GM12874 (cell line): ENCODE results near the gene LSM2.

ENCODE experiments used
- CTCF ChIP-seq: IDR thresholded peaks from 2 replicates; pipeline ENCODE4 v1.5.1; 2011; ENCODE audit warnings: low read depth, mild to moderate bottlenecking, control low read depth, low read length, moderate library complexity; ENCODE audit not compliant: insufficient read depth

The LSM2 gene

GRCh38 chr6:31815025-31815838, 8.5 kb upstream of the LSM2 start, which contains the start of the genes HSPA1A and HSPA1L:
Gene HSPA1A, plus strand, starts transcription at chr6:31815543. Its CDS starts 214 bp downstream, at chr6:31815757.
Gene HSPA1L, minus strand, starts transcription at chr6:31815283. Its CDS starts 3,311 bp downstream, at chr6:31811972.
- no peak for TF ChIP-seq CTCF

DNA sequence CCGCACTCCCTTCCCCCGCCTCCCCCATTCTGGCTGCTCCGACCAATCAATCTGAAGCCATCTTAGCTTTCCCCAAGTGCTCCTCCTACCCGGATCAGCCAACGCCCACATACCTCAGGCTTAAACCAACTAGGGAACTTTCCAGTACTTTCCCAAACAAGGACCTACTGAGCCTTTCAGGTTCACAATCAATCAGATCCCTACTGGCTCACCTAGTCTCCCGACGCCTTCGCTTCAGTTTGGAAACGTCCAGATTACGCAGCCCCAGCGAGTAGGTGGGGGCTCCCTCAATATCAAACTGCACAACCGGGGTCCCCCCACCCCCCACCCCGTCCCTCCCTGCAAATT, 7.9 kb upstream of the LSM2 start:
- TF ChIP-seq CTCF: no peak

- no peak for TF ChIP-seq CTCF
Observed at GRCh38 chr6:31813465-31813849, 6.7 kb upstream of the LSM2 start.

GRCh38 chr6:31811645-31812044, 4.9 kb upstream of the LSM2 start:
- no peak for TF ChIP-seq CTCF

- TF ChIP-seq CTCF: no peak
Observed at GRCh38 chr6:31805939-31806469, 762 bp downstream of the LSM2 start.

DNA sequence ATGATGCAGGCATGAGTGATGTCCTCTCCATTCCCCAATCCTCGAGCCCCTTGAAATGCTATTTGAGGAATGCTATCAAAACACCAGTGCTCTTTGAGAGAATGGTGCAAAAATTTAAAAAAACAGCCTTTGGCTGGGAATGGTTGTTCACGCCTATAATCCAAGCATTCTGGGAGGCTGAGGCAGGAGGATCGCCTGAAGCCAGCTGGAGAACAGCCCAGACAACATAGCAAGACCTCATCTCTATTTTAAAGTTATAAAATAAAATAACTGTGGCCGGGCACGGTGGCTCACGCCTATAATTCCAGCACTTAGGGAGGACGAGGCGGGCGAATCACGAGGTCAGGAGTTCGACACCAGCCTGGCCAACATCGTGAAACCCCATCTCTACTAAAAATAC, 7.0 kb downstream of the LSM2 start:
- no peak for TF ChIP-seq CTCF

GRCh38 chr6:31797588-31797987, 9.2 kb downstream of the LSM2 start:
- no peak for TF ChIP-seq CTCF
